Endothelial cell of umbilical vein (primary cell): ENCODE data around the gene B4GALT5. TPM values are rescaled to one million over a fixed set of nuclear protein-coding genes. Genes with fewer than 3 reads are reported as not detected.

Experiments used
- BruUV-seq: library from RNA; stranded (reverse); fragments of 400-500 nt; replicated peaks from 2 replicates; lab custom pipeline; 2021; lab: Mats Ljungman, UMichigan
- CTCF ChIA-PET: fragments of 300-600, 350-600 bp; sonication (Branson Sonifier 250); formaldehyde crosslinking; loops from one replicate; lab custom pipeline; 2021; ENCODE audit warnings: antibody characterized with exemption, inconsistent platforms; lab: Charles Lee
- POLR2A ChIA-PET: fragments of 300-600, 350-600 bp; sonication (Branson Sonifier 250); formaldehyde crosslinking; loops from one replicate; lab custom pipeline; 2021; ENCODE audit warnings: antibody characterized with exemption, inconsistent platforms; lab: Charles Lee
- DNase-seq: peaks from one replicate; pipeline ENCODE4 v3.0.0-alpha.2; 2011; ENCODE audit warnings: low read depth, low spot score
- FAIRE-seq: peaks from 2 replicates; lab custom pipeline; 2011; peaks lifted over from hg19 to GRCh38; lab: Jason Lieb, UNC
- H2AFZ ChIP-seq: 2 replicates; pipeline ENCODE4 v1.6.0; 2012; ENCODE audit warnings: low read depth, low read length, control low read depth, inconsistent platforms
- H3K27ac ChIP-seq: 2 replicates; pipeline ENCODE4 v1.5.1; 2011; ENCODE audit warnings: low read depth, mild to moderate bottlenecking, control low read depth, low read length, moderate library complexity; ENCODE audit not compliant: insufficient read depth
- H3K27me3 ChIP-seq, 2 experiments: 2 replicates each; pipeline versions ENCODE4 v1.6.0 to v1.6.1; 2011; ENCODE audit warnings: low read length in 2 of 2, mixed read lengths in 1 of 2; ENCODE audit not compliant: control insufficient read depth in 2 of 2, insufficient read depth in 2 of 2
- H3K36me3 ChIP-seq, 2 experiments: 2 replicates in 1 of 2; 3 replicates in 1 of 2; pipeline ENCODE4 v1.5.1; 2011; ENCODE audit warnings: low read length in 2 of 2, mild to moderate bottlenecking in 1 of 2, moderate library complexity in 1 of 2; ENCODE audit not compliant: control insufficient read depth in 2 of 2, insufficient read depth in 2 of 2; ENCODE audit errors: extremely low read depth in 1 of 2
- H3K4me1 ChIP-seq: 3 replicates; pipeline ENCODE4 v1.5.1; 2011; ENCODE audit warnings: mild to moderate bottlenecking, low read length; ENCODE audit not compliant: control insufficient read depth, insufficient read depth; ENCODE audit errors: extremely low read depth
- H3K4me2 ChIP-seq: 2 replicates; pipeline ENCODE4 v1.6.1; 2011; ENCODE audit warnings: low read length, control low read depth, mixed read lengths; ENCODE audit not compliant: insufficient read depth
- H3K4me3 ChIP-seq, 3 experiments: fragments of 200-600 bp in 1 of 3; sonication (generic), shearing (Covaris generic) in 1 of 3; replicated peaks in 1 of 3; 2 replicates each; pipeline ENCODE4 v1.5.1; 2011 to 2016; ENCODE audit warnings: control low read depth in 3 of 3, low read length in 3 of 3, mild to moderate bottlenecking in 2 of 3, inconsistent platforms in 1 of 3, low read depth in 1 of 3, moderate library complexity in 1 of 3; ENCODE audit not compliant: insufficient read depth in 1 of 3
- H3K79me2 ChIP-seq: 2 replicates; pipeline ENCODE4 v1.6.0; 2012; ENCODE audit warnings: low read length, inconsistent platforms; ENCODE audit not compliant: control insufficient read depth, insufficient read depth
- H3K9ac ChIP-seq: replicated peaks from 2 replicates; pipeline ENCODE3; 2011; ENCODE audit warnings: low read length, control low read depth; ENCODE audit not compliant: insufficient read depth; ENCODE audit errors: extremely low read depth
- H3K9me1 ChIP-seq: replicated peaks from 3 replicates; pipeline ENCODE4 v1.6.0; 2011; ENCODE audit warnings: mild to moderate bottlenecking, low read length; ENCODE audit not compliant: control insufficient read depth, insufficient read depth; ENCODE audit errors: extremely low read depth
- H3K9me3 ChIP-seq: replicated peaks from 2 replicates; pipeline ENCODE4 v1.5.1; 2012; ENCODE audit warnings: low read length, inconsistent platforms; ENCODE audit not compliant: control insufficient read depth, insufficient read depth
- H4K20me1 ChIP-seq: replicated peaks from 2 replicates; pipeline ENCODE3; 2011; ENCODE audit warnings: mild to moderate bottlenecking, low read length; ENCODE audit not compliant: control insufficient read depth, insufficient read depth; ENCODE audit errors: extremely low read depth
- EZH2 ChIP-seq: IDR thresholded peaks from 2 replicates; pipeline ENCODE4 v1.6.1; 2012; ENCODE audit warnings: borderline replicate concordance, low read depth, mild to moderate bottlenecking, moderate library complexity, low read length, inconsistent platforms; ENCODE audit not compliant: severe bottlenecking
- FOS ChIP-seq: IDR thresholded peaks from 2 replicates; pipeline ENCODE4 v1.6.1; 2011; ENCODE audit warnings: mild to moderate bottlenecking, low read length, moderate library complexity, borderline replicate concordance; ENCODE audit not compliant: insufficient read depth
- GATA2 ChIP-seq: IDR thresholded peaks from 2 replicates; pipeline ENCODE4 v1.7.0; 2011; ENCODE audit warnings: low read depth, mild to moderate bottlenecking, moderate library complexity, mixed read lengths, low read length; ENCODE audit not compliant: insufficient read length, insufficient read depth
- JUN ChIP-seq: IDR thresholded peaks from 2 replicates; pipeline ENCODE4 v1.6.1; 2011; ENCODE audit warnings: borderline replicate concordance, low read depth; ENCODE audit not compliant: insufficient read length, insufficient read depth
- MYC ChIP-seq: IDR thresholded peaks from one replicate; pipeline ENCODE4 v1.6.1; 2011; ENCODE audit warnings: mild to moderate bottlenecking, low read depth, low read length
- POLR2A ChIP-seq: IDR thresholded peaks from 2 replicates; pipeline ENCODE4 v1.6.1; 2012; ENCODE audit warnings: low read depth, mild to moderate bottlenecking, control low read depth, low read length
- POLR2AphosphoS5 ChIP-seq: IDR thresholded peaks from 2 replicates; pipeline ENCODE4 v1.6.1; 2012; ENCODE audit warnings: low read depth, mild to moderate bottlenecking, control low read depth, low read length, moderate library complexity; ENCODE audit not compliant: insufficient read depth
- dilution Hi-C: fragments of 300-500 bp; cut with MboI; formaldehyde crosslinking; loops from one replicate; pipeline ENCODE4 v1.15.0; 2019; ENCODE audit warnings: low sequenced_read_pairs; ENCODE audit not compliant: extremely low pct_ligation_motif_present
- intact Hi-C: fragments of 100-400 bp; cut with micrococcal nuclease; formaldehyde crosslinking; loops from one replicate; pipeline ENCODE4 v1.10.0; 2022
- polyA plus RNA-seq, 4 experiments: library from polyadenylated mRNA; depleted of rRNA in 3 of 4; stranded (reverse) in 3 of 4; unstranded in 1 of 4; fragments of >200 nt; gene quantifications; 2 replicates each; pipeline versions ENCODE4 v1.2.1 to v1.2.3, GENCODE V29; 2011 to 2012; ENCODE audit warnings: missing spikeins in 1 of 4
- total RNA-seq: library from RNA; stranded (reverse); gene quantifications from 2 replicates; pipeline ENCODE4 v1.2.3, GENCODE V29; 2021
- TF ChIP-seq, protein P1 (sequence below): IDR thresholded peaks from 2 replicates; pipeline ENCODE4 v1.6.1; 2011; ENCODE audit not compliant: insufficient read depth, insufficient read length
- TF ChIP-seq, protein P2 (sequence below), 2 donors: IDR thresholded peaks; 1 replicate in 1 of 2; 2 replicates in 1 of 2; pipeline ENCODE4 v1.5.1; 2011; ENCODE audit warnings: low read length in 2 of 2, mild to moderate bottlenecking in 2 of 2, moderate library complexity in 2 of 2, control low read depth in 1 of 2, inconsistent platforms in 1 of 2, low read depth in 1 of 2; ENCODE audit not compliant: insufficient read depth in 1 of 2; ENCODE audit errors: extremely low read depth in 1 of 2

The B4GALT5 gene
- total and polyA plus RNA-seq, 2 donors (not counting 3 experiments of a cell fraction or from before 2014, with no cell fraction given) = 54.4 to 70.1 TPM

DNA sequence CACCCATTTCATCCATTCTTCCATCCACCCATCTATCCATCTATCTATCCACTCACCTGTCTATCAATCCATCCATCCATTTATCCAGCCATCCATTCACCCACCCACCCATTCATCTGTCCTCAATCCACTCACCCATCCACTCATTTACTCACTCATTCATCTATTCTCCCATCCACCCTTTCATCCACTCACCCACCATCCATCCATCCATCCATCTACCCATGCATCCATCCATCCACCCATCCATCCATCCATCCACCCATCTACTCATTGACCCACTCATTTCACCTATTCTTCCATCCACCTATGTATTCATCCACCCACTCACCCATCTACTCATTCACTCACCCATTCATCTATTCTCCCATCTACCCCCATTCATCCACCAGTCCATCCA is 121.6 kb downstream of the B4GALT5 start:
- Histone ChIP-seq H2AFZ (no peak overlapping the region), H3K27me3 (no peaks in the 10 kb centered on the region), H3K4me2 (no peak overlapping the region), H3K4me3 (no peak overlapping the region), H3K79me2 (no peaks in the 10 kb centered on the region), H3K9me3 (no peaks in the 10 kb centered on the region), H3K9ac (no peak overlapping the region), H3K36me3 (no peaks in the 10 kb centered on the region), H3K27ac (no peak overlapping the region), H3K4me1 (peaks cover 19% of the 10 kb centered on the region), H3K9me1 (no peaks in the 10 kb centered on the region), H4K20me1 (no peaks in the 10 kb centered on the region)
- TF ChIP-seq GATA2 (no peak), POLR2AphosphoS5 (no peak), MYC (no peak), FOS (no peak), JUN (no peak), POLR2A (no peak), EZH2 (no peak)
- TF ChIP-seq, protein P1, sequence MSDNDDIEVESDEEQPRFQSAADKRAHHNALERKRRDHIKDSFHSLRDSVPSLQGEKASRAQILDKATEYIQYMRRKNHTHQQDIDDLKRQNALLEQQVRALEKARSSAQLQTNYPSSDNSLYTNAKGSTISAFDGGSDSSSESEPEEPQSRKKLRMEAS = no peak
- TF ChIP-seq, protein P2, sequence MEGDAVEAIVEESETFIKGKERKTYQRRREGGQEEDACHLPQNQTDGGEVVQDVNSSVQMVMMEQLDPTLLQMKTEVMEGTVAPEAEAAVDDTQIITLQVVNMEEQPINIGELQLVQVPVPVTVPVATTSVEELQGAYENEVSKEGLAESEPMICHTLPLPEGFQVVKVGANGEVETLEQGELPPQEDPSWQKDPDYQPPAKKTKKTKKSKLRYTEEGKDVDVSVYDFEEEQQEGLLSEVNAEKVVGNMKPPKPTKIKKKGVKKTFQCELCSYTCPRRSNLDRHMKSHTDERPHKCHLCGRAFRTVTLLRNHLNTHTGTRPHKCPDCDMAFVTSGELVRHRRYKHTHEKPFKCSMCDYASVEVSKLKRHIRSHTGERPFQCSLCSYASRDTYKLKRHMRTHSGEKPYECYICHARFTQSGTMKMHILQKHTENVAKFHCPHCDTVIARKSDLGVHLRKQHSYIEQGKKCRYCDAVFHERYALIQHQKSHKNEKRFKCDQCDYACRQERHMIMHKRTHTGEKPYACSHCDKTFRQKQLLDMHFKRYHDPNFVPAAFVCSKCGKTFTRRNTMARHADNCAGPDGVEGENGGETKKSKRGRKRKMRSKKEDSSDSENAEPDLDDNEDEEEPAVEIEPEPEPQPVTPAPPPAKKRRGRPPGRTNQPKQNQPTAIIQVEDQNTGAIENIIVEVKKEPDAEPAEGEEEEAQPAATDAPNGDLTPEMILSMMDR (IDR thresholded peaks at IDR 0.05; ENCODE audit: extremely low read depth in 1 of 2, insufficient read depth in 1 of 2, low read depth in 1 of 2, low read length in 2 of 2) = no peak
- intact Hi-C loops = no loop called here
- DNase-seq = no peak
- dilution Hi-C loops = no loop called here
- no peak for FAIRE-seq
- BruUV-seq = no TSS peak
- ChIA-PET CTCF (interaction anchor here (1.0 to 1.4 kb wide), 2 partner anchors 16 to 50 kb away, joined by 5 read pairs; no protein-coding TSS in a partner anchor), POLR2A (no interaction called here)
